Measurements from ENCODE around the gene CAPN5. TPM values are rescaled to one million over a fixed set of nuclear protein-coding genes. Genes with fewer than 3 reads are reported as not detected.

The CAPN5 gene
- total RNA-seq, 1 experiment from 2014 or later = 17.3 TPM

GRCh38 chr11:77090373-77091111 is 23.8 kb downstream of the CAPN5 start:
- BruUV-seq (replicated peaks) = no TSS peak
- no peak overlapping the region for H3K4me3 ChIP-seq (ENCODE audit: low read depth in 2 of 2, low read length in 2 of 2)
- POLR2A ChIA-PET = no interaction called here
- no peak overlapping the region for H3K27ac ChIP-seq (ENCODE audit: low read length)
- no peaks in the 10 kb centered on the region for H3K9me3 ChIP-seq (ENCODE audit: control insufficient read depth, insufficient read depth, low read depth, low read length)
- TF ChIP-seq POLR2AphosphoS5 (IDR thresholded peaks at IDR 0.05; ENCODE audit: low read depth, low read length) (no peak), TCF7L2 (IDR thresholded peaks at IDR 0.05; ENCODE audit: low read depth, low read length) (no peak), REST (IDR thresholded peaks at IDR 0.05; ENCODE audit: insufficient read depth in 1 of 2, low read depth in 2 of 2, low read length in 1 of 2) (no peak), SIN3A (IDR thresholded peaks at IDR 0.05; ENCODE audit: borderline replicate concordance, insufficient read depth, low read depth, low read length) (no peak)
- TF ChIP-seq, protein P1, sequence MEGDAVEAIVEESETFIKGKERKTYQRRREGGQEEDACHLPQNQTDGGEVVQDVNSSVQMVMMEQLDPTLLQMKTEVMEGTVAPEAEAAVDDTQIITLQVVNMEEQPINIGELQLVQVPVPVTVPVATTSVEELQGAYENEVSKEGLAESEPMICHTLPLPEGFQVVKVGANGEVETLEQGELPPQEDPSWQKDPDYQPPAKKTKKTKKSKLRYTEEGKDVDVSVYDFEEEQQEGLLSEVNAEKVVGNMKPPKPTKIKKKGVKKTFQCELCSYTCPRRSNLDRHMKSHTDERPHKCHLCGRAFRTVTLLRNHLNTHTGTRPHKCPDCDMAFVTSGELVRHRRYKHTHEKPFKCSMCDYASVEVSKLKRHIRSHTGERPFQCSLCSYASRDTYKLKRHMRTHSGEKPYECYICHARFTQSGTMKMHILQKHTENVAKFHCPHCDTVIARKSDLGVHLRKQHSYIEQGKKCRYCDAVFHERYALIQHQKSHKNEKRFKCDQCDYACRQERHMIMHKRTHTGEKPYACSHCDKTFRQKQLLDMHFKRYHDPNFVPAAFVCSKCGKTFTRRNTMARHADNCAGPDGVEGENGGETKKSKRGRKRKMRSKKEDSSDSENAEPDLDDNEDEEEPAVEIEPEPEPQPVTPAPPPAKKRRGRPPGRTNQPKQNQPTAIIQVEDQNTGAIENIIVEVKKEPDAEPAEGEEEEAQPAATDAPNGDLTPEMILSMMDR (IDR thresholded peaks at IDR 0.05) = no peak
- intact Hi-C loops (cut with micrococcal nuclease; ENCODE audit: unreplicated experiment) = loop anchor here (1.0 kb wide), 1 partner anchor 43 kb away; no protein-coding TSS in a partner anchor
- DNase-seq (ENCODE audit: low read depth, low spot score) = no peak
- no peaks in the 10 kb centered on the region for H3K27me3 ChIP-seq (ENCODE audit: control insufficient read depth, insufficient read depth, low read length)
- in situ Hi-C loops (cut with HindIII; ENCODE audit: low pct_unique_long_range_greater_than_20kb, low sequenced_read_pairs) = no loop called here
- H3K36me3 ChIP-seq (ENCODE audit: control insufficient read depth, insufficient read depth, low read length) = no peaks in the 10 kb centered on the region
- peak; percentile 47 for ATAC-seq
- CTCF ChIA-PET = interaction anchor here (0.6 to 3.0 kb wide), 25 partner anchors 8 to 492 kb away, joined by 3 to 80 read pairs (median 6); partner anchors contain the start of gene CAPN5
- peaks cover 18% of the 10 kb centered on the region; the same call in 1 of the 2 replicates for H3K4me1 ChIP-seq (ENCODE audit: control insufficient read depth, insufficient read depth, low read length)

GRCh38 chr11:77091146-77091940 is 24.6 kb downstream of the CAPN5 start:
- intact Hi-C loops (cut with micrococcal nuclease; ENCODE audit: unreplicated experiment) (loop anchor here (1.0 kb wide), 1 partner anchor 44 kb away; no protein-coding TSS in a partner anchor), in situ Hi-C loops (cut with HindIII; ENCODE audit: low pct_unique_long_range_greater_than_20kb, low sequenced_read_pairs) (no loop called here)
- TF ChIP-seq, protein P1 (IDR thresholded peaks at IDR 0.05) = peak; percentile 99
- TF ChIP-seq POLR2AphosphoS5 (IDR thresholded peaks at IDR 0.05; ENCODE audit: low read depth, low read length) = no peak
- peak; percentile 87 for ATAC-seq
- Histone ChIP-seq H3K36me3 (ENCODE audit: control insufficient read depth, insufficient read depth, low read length) (no peaks in the 10 kb centered on the region), H3K4me1 (ENCODE audit: control insufficient read depth, insufficient read depth, low read length) (peaks cover 18% of the 10 kb centered on the region; the same call in 1 of the 2 replicates), H3K27ac (ENCODE audit: low read length) (no peak overlapping the region), H3K4me3 (ENCODE audit: low read depth in 2 of 2, low read length in 2 of 2) (no peak overlapping the region), H3K27me3 (ENCODE audit: control insufficient read depth, insufficient read depth, low read length) (no peaks in the 10 kb centered on the region), H3K9me3 (ENCODE audit: control insufficient read depth, insufficient read depth, low read depth, low read length) (no peaks in the 10 kb centered on the region)
- no TSS peak for BruUV-seq (replicated peaks)
- DNase-seq (ENCODE audit: low read depth, low spot score) = peak; percentile 50
- ChIA-PET POLR2A (no interaction called here), CTCF (interaction anchor here (0.6 to 3.0 kb wide), 26 partner anchors 9 to 491 kb away, joined by 3 to 80 read pairs (median 6); partner anchors contain the start of gene CAPN5)
